Thoracic aorta (tissue), 2 donors: Measurements from ENCODE around the gene SNRNP25. TPM values are rescaled to one million over a fixed set of nuclear protein-coding genes. Genes with fewer than 3 reads are reported as not detected.

Source experiments
- ATAC-seq: fragments of 150-250 bp; one replicate; pipeline ENCODE4 v1.8.0; 2017; ENCODE audit warnings: low read depth; ENCODE audit not compliant: insufficient number of reproducible peaks, low FRiP score
- DNase-seq: peaks from one replicate; pipeline ENCODE4 v3.0.0-alpha.2; 2020; ENCODE audit warnings: low spot score
- H3K27ac ChIP-seq, 2 donors: fragments of 200-600 bp; sonication (generic); 1 replicate in 1 of 2; 2 replicates in 1 of 2; pipeline ENCODE4 v1.5.1; 2016; ENCODE audit warnings: mild to moderate bottlenecking in 2 of 2, moderate library complexity in 2 of 2
- H3K27me3 ChIP-seq: fragments of 200-600 bp; sonication (generic); replicated peaks from 2 replicates; pipeline ENCODE4 v1.6.0; 2016; ENCODE audit warnings: mild to moderate bottlenecking; ENCODE audit not compliant: insufficient read depth
- H3K36me3 ChIP-seq: fragments of 200-600 bp; sonication (generic); one replicate; pipeline ENCODE4 v1.5.1; 2016
- H3K4me1 ChIP-seq, 2 donors: fragments of 200-600 bp; sonication (generic); 1 replicate in 1 of 2; 2 replicates in 1 of 2; pipeline versions ENCODE4 v1.5.1 to v1.6.0; 2016; ENCODE audit warnings: low read depth in 2 of 2, mild to moderate bottlenecking in 1 of 2; ENCODE audit not compliant: control insufficient read depth in 1 of 2
- H3K4me3 ChIP-seq: fragments of 200-600 bp; sonication (generic); 2 replicates; pipeline ENCODE4 v1.5.1; 2016; ENCODE audit warnings: mild to moderate bottlenecking
- H3K9me3 ChIP-seq: fragments of 200-600 bp; sonication (generic); 2 replicates; pipeline ENCODE4 v1.5.1; 2016
- total RNA-seq, 2 donors: library from RNA; depleted of rRNA; stranded (reverse); fragments of >200 nt; gene quantifications; one replicate each; pipeline versions ENCODE4 v1.1.0 to v1.2.3, GENCODE V29; 2016
- TF ChIP-seq, protein P1 (sequence below): fragments of 200-600 bp; sonication (generic); IDR thresholded peaks from one replicate; pipeline ENCODE4 v1.5.1; 2019; ENCODE audit warnings: antibody characterized with exemption

SNRNP25 gene
- total RNA-seq, 2 donors from 2014 or later, result 6.1 to 16.4 TPM

DNA sequence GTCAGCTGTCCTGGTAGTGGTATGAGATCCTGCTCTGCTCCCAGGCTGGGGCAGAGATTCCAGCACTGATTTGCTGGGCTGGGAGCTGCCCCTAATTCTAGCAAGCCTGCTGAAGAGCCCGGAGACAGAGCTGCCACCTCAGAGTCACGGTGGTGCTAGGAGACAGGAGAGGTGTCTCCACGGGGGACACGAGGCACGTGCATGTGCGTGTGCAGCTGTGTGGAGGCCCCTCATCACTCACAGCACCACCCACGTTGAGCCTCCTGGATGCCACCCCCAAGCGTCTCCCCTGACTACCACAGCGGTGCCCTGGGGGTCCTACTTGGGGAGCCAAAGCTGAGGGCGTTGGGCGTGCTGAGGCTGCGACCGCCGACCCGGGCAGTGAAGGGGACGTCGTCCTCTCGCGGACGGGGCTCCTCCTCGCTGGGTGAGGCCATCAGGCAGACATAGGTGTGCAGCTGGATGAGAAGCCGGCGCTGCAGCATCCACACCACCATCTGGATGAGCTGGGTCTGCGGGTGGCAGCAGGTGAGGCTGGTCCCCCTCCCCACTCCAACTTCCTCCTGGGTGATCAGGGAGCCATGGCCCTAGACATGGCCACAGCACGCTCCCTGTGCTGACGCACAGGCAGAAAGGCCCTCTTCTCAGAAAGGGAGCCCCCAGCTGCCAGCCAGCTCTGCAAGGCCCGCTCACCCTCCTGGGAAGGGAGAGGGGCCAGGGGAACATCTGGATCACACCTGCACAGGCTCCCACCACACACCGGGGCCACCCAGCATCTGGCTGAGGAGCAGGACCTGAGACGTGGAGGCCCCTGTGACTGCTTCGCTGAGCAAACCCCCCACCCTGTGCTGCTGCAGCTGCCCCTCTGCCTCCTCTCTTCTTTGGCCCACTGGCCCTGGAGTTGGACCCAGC, 36.0 kb downstream of the SNRNP25 start:
- Histone ChIP-seq H3K36me3 (peaks cover 41% of the 10 kb centered on the region), H3K27ac (no peak overlapping the region), H3K4me1 (peaks cover 7 to 36% of the 10 kb centered on the region in 2 donors)

DNA sequence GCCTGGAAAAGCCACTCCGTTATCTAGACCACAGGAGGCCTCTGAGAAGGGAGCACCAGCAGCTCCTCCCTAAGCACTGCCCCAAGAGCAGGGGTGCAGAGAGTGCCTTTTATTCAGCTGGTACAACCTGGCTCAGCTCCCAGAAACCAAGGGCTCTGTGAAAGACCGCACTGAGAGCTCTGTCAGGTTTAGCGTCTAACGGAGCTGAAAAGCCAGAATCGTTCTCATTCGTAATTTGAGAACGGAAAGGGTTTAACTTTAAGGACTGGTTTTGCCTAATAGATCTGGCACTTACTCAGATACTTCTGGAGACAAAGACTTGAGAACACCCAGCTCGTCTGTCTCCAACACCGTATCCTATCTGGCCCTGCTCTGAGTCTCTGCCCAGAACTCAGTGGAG, 37.9 kb downstream of the SNRNP25 start:
- H3K4me1 ChIP-seq, result peaks cover 0 to 18% of the 10 kb centered on the region in 2 donors
- H3K9me3 ChIP-seq, result no peaks in the 10 kb centered on the region
- peaks cover 32% of the 10 kb centered on the region for H3K36me3 ChIP-seq
- ATAC-seq, result no peak
- no peak for DNase-seq
- H3K27ac ChIP-seq, result peak overlapping the region; percentile 46 to 62
- TF ChIP-seq, protein P1, sequence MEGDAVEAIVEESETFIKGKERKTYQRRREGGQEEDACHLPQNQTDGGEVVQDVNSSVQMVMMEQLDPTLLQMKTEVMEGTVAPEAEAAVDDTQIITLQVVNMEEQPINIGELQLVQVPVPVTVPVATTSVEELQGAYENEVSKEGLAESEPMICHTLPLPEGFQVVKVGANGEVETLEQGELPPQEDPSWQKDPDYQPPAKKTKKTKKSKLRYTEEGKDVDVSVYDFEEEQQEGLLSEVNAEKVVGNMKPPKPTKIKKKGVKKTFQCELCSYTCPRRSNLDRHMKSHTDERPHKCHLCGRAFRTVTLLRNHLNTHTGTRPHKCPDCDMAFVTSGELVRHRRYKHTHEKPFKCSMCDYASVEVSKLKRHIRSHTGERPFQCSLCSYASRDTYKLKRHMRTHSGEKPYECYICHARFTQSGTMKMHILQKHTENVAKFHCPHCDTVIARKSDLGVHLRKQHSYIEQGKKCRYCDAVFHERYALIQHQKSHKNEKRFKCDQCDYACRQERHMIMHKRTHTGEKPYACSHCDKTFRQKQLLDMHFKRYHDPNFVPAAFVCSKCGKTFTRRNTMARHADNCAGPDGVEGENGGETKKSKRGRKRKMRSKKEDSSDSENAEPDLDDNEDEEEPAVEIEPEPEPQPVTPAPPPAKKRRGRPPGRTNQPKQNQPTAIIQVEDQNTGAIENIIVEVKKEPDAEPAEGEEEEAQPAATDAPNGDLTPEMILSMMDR, result no peak
- H3K27me3 ChIP-seq, result no peaks in the 10 kb centered on the region
- H3K4me3 ChIP-seq, result no peak overlapping the region

More for the DNA sequence above, 36.0 kb downstream of the SNRNP25 start:
- Histone ChIP-seq H3K27me3 (no peaks in the 10 kb centered on the region), H3K4me3 (no peak overlapping the region), H3K9me3 (no peaks in the 10 kb centered on the region)
- ATAC-seq (no peak), DNase-seq (no peak)
- TF ChIP-seq, protein P1, result no peak

GRCh38 chr16:92431-93339, 39.1 kb downstream of the SNRNP25 start:
- ATAC-seq (no peak), DNase-seq (no peak)
- no peaks in the 10 kb centered on the region for H3K9me3 ChIP-seq
- H3K27me3 ChIP-seq, result no peaks in the 10 kb centered on the region
- peak overlapping the region; percentile 10 to 31 for H3K27ac ChIP-seq
- H3K36me3 ChIP-seq, result peaks cover 24% of the 10 kb centered on the region
- H3K4me3 ChIP-seq, result no peak overlapping the region
- peaks cover 4 to 30% of the 10 kb centered on the region in 2 donors for H3K4me1 ChIP-seq
- TF ChIP-seq, protein P1, result no peak

DNA sequence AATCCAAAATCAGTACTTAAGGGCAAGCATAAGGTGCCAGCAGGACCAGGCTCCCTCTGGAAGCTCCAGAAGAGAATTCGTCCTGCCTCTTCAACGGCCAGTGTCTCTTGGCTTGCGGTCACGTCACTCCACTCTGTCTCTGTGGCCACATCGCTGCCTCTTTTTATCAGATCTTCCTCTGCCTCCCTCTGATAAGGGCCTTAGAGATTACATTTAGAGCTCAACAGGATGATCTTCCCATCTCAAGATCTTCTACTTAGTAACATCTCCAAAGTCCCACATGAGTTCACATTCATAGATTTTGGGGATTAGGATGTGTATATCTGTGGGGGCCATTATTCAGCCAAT, 41.3 kb downstream of the SNRNP25 start:
- Histone ChIP-seq H3K9me3 (no peaks in the 10 kb centered on the region), H3K27ac (no peak overlapping the region), H3K4me3 (no peak overlapping the region), H3K36me3 (peaks cover 11% of the 10 kb centered on the region), H3K27me3 (no peaks in the 10 kb centered on the region), H3K4me1 (peaks cover 6 to 41% of the 10 kb centered on the region in 2 donors)
- TF ChIP-seq, protein P1, result no peak
- ATAC-seq (no peak), DNase-seq (no peak)

- TF ChIP-seq, protein P1, result peak; percentile 99
- ATAC-seq (peak; percentile 81), DNase-seq (peak; percentile 74)
- no peaks in the 10 kb centered on the region for H3K27me3 ChIP-seq
- no peak overlapping the region for H3K27ac ChIP-seq
- H3K36me3 ChIP-seq, result peaks cover 4% of the 10 kb centered on the region
- H3K4me3 ChIP-seq, result no peak overlapping the region
- H3K9me3 ChIP-seq, result no peaks in the 10 kb centered on the region
- peaks cover 17 to 48% of the 10 kb centered on the region in 2 donors for H3K4me1 ChIP-seq
These were observed 43.3 kb downstream of the SNRNP25 start for GRCh38 chr16:96935-97381.
